Uterus (tissue), 4 donors: ENCODE data around the gene DHX35. TPM values are rescaled to one million over a fixed set of nuclear protein-coding genes. Genes with fewer than 3 reads are reported as not detected.

Source experiments
- DNase-seq, 2 donors: peaks; one replicate each; pipeline ENCODE4 v3.0.0-alpha.2; 2019 to 2020
- H3K27ac ChIP-seq, 2 donors: fragments of 200-600 bp; sonication (generic); 1 replicate in 1 of 2; 2 replicates in 1 of 2; pipeline ENCODE4 v1.5.1; 2016 to 2018
- H3K27me3 ChIP-seq, 2 donors: fragments of 200-600 bp; sonication (generic); one replicate each; pipeline ENCODE4 v1.5.1; 2018 to 2019; ENCODE audit warnings: control low read depth in 1 of 2
- H3K36me3 ChIP-seq, 2 donors: fragments of 200-600 bp; sonication (generic); one replicate each; pipeline ENCODE4 v1.5.1; 2019; ENCODE audit warnings: control low read depth in 1 of 2
- H3K4me1 ChIP-seq, 2 donors: fragments of 200-600 bp; sonication (generic); one replicate each; pipeline ENCODE4 v1.5.1; 2018 to 2019; ENCODE audit warnings: control low read depth in 1 of 2
- H3K4me3 ChIP-seq, 2 donors: fragments of 200-600 bp; sonication (generic); 1 replicate in 1 of 2; 2 replicates in 1 of 2; pipeline ENCODE4 v1.5.1; 2018 to 2019; ENCODE audit warnings: mild to moderate bottlenecking in 1 of 2
- H3K9me3 ChIP-seq, 2 donors: fragments of 200-600 bp; sonication (generic); one replicate each; pipeline ENCODE4 v1.5.1; 2019; ENCODE audit warnings: control low read depth in 1 of 2
- CTCF ChIP-seq, 4 experiments: fragments of 200-600 bp in 2 of 4; fragments of 450-650 bp in 2 of 4; sonication (generic) in 2 of 4; IDR thresholded peaks; one replicate each; pipeline ENCODE4 v1.5.1; 2016 to 2019; ENCODE audit warnings: antibody characterized with exemption in 4 of 4, mild to moderate bottlenecking in 2 of 4, moderate library complexity in 1 of 4
- POLR2A ChIP-seq, 2 donors: fragments of 450-650 bp; IDR thresholded peaks; one replicate each; pipeline ENCODE4 v1.6.1; 2016; ENCODE audit warnings: antibody characterized with exemption in 2 of 2, mild to moderate bottlenecking in 1 of 2, moderate library complexity in 1 of 2
- intact Hi-C: fragments of 100-400 bp; cut with DNase I; formaldehyde crosslinking; loops from one replicate; pipeline ENCODE4 v1.15.1; 2023; ENCODE audit warnings: low total_unique reads
- total RNA-seq, 4 donors: library from RNA; depleted of rRNA in 3 of 4; stranded (reverse); fragments of >200 nt in 3 of 4; gene quantifications; one replicate each; pipeline versions ENCODE4 v1.1.0 to v1.2.4, GENCODE V29; 2014 to 2023
- donor health status: DM: yes; HTN: yes; CAD: no.

DHX35 gene
- total RNA-seq, 4 donors from 2014 or later, result 17.7 to 23.5 (median 21.6) TPM

DNA sequence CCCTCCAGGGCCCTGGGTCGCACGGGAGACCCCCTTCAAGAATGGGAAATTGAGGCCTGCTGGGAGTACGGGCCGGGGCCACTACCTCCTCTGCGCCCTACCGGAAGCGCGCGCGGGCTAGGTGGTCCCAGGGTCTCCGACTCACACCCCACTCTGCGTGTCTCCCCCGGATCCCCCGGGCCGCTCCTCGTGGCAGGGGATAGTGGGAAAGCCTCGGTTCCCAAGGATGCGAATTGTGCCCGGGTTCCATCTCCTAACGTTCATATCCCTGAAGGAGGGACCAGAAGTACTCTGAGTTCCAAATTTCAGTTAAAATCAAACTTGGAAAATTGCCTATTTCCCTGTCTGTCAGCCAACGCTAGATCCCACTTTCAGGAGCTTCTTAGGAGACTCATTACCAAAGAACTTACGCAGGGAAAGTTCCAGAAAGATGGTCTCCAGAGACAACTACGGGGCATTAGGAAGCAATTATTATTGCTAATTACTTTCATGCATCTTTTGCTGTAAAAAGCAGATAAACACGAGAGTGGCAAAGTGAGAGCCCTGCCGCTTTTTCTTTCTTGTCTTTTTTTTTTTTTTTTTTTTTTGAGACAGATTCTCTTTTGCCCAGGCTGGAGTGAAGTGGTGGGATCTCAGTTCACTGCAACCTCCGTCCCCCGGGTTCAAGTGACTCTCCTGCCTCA, 35.1 kb upstream of the DHX35 start:
- Histone ChIP-seq H3K36me3 (no peaks in the 10 kb centered on the region), H3K27me3 (no peaks in the 10 kb centered on the region), H3K27ac (no peak overlapping the region), H3K9me3 (no peaks in the 10 kb centered on the region), H3K4me3 (peak overlapping the region; percentile 33 to 39), H3K4me1 (peaks cover 0 to 6% of the 10 kb centered on the region in 2 donors)
- TF ChIP-seq CTCF (IDR thresholded peaks at IDR 0.05) (no peak), POLR2A (IDR thresholded peaks at IDR 0.05) (no peak)
- intact Hi-C loops, result no loop called here
- no peak for DNase-seq

- Histone ChIP-seq H3K4me1 (peaks cover 0 to 6% of the 10 kb centered on the region in 2 donors), H3K27me3 (no peaks in the 10 kb centered on the region), H3K36me3 (no peaks in the 10 kb centered on the region), H3K4me3 (no peak overlapping the region), H3K27ac (no peak overlapping the region), H3K9me3 (no peaks in the 10 kb centered on the region)
- DNase-seq, result no peak
- TF ChIP-seq CTCF (IDR thresholded peaks at IDR 0.05) (no peak), POLR2A (IDR thresholded peaks at IDR 0.05) (no peak)
- intact Hi-C loops, result no loop called here
Observed at GRCh38 chr20:38927902-38928578, 34.1 kb upstream of the DHX35 start.

- Histone ChIP-seq H3K36me3 (no peaks in the 10 kb centered on the region), H3K4me1 (peaks cover 0 to 6% of the 10 kb centered on the region in 2 donors), H3K4me3 (no peak overlapping the region), H3K27ac (no peak overlapping the region), H3K27me3 (no peaks in the 10 kb centered on the region), H3K9me3 (no peaks in the 10 kb centered on the region)
- intact Hi-C loops, result no loop called here
- DNase-seq, result no peak
- no peak for TF ChIP-seq POLR2A (IDR thresholded peaks at IDR 0.05)
- TF ChIP-seq CTCF (IDR thresholded peaks at IDR 0.05), result no peak
Observed at GRCh38 chr20:38930242-38930569, 31.9 kb upstream of the DHX35 start.

- Histone ChIP-seq H3K4me1 (peaks cover 0 to 1% of the 10 kb centered on the region in 2 donors), H3K4me3 (no peak overlapping the region), H3K9me3 (no peaks in the 10 kb centered on the region), H3K27ac (no peak overlapping the region), H3K27me3 (no peaks in the 10 kb centered on the region), H3K36me3 (no peaks in the 10 kb centered on the region)
- intact Hi-C loops, result no loop called here
- no peak for DNase-seq
- TF ChIP-seq CTCF (IDR thresholded peaks at IDR 0.05) (no peak), POLR2A (IDR thresholded peaks at IDR 0.05) (no peak)
Observed at GRCh38 chr20:38931984-38932383, 30.2 kb upstream of the DHX35 start.

DNA sequence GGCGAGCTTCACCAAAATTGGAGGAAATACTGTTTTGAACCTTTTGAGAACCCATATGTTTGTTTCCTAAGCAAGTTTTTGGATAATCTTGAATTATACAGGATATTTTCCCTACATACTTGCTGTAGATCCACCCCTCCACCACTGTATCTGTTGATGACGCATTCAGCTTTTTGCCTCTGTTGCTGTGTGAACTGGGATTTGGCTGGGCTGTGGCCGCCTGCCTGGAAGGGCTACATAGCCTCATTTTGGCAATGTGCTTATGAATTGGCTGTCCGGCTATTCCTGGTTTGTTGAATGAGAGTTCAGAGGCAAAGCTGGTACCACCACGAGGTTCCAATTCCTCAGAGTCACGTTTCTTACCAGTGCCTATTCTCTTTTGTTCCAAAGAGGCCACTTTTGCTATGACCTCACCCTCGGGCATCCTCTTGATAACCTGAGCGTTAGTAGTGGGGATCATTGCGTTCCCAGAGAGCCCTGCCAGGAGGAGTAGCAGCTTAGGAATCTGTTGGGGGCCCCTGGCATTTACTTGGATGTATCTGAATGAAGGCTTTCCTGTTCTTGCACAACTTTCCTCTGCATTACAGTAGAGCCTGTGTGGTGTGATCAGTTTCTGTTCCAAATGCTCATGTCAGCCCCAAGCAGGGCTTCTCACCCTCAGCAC, 29.6 kb upstream of the DHX35 start:
- no peaks in the 10 kb centered on the region for H3K27me3 ChIP-seq
- H3K9me3 ChIP-seq, result no peaks in the 10 kb centered on the region
- H3K4me3 ChIP-seq, result no peak overlapping the region
- H3K27ac ChIP-seq, result no peak overlapping the region
- no peaks in the 10 kb centered on the region for H3K36me3 ChIP-seq
- no peaks in the 10 kb centered on the region for H3K4me1 ChIP-seq
- TF ChIP-seq CTCF (IDR thresholded peaks at IDR 0.05) (no peak), POLR2A (IDR thresholded peaks at IDR 0.05) (no peak)
- DNase-seq, result no peak
- intact Hi-C loops, result no loop called here
